ENCODE measurements around the gene RUNX2. TPM values are rescaled to one million over a fixed set of nuclear protein-coding genes. Genes with fewer than 3 reads are reported as not detected.

RUNX2 gene
- total and polyA plus RNA-seq, 10 of the 15 experiments (the other 5 are each of a cell fraction or from before 2014, with no cell fraction given): 0.01 to 0.77 (median 0.15) TPM; not detected in 3

GRCh38 chr6:45681860-45682511, 353.9 kb downstream of the RUNX2 start (continued):
- TF ChIP-seq MLLT1 (IDR thresholded peaks at IDR 0.05): peak; percentile 89
- TF ChIP-seq BMI1 (IDR thresholded peaks at IDR 0.05; ENCODE audit: borderline replicate concordance): peak; percentile 98
- no peak for TF ChIP-seq PRDM15 (CRISPR knock-in tag; IDR thresholded peaks at IDR 0.05)
- TF ChIP-seq CBFB (IDR thresholded peaks at IDR 0.05; ENCODE audit: low read depth): peak; percentile 55
- TF ChIP-seq STAT1 (conservative IDR thresholded peaks at IDR 0.05): no peak
- TF ChIP-seq POLR2A (IDR thresholded peaks at IDR 0.05; ENCODE audit: low read depth, low read length): no peak
- peak; percentile 62 for TF ChIP-seq SMAD1 (IDR thresholded peaks at IDR 0.05; ENCODE audit: low read depth, partially characterized antibody)
- TF ChIP-seq NR2C1 (IDR thresholded peaks at IDR 0.05): no peak
- no peak for TF ChIP-seq IRF5 (IDR thresholded peaks at IDR 0.05; ENCODE audit: borderline replicate concordance)
- no peak for TF ChIP-seq SMAD5 (IDR thresholded peaks at IDR 0.05; ENCODE audit: low read depth)
- no peak for TF ChIP-seq SRF (IDR thresholded peaks at IDR 0.05; ENCODE audit: low read depth in 2 of 2, low read length in 2 of 2)
- TF ChIP-seq CEBPZ (IDR thresholded peaks at IDR 0.05; ENCODE audit: low read depth, low read length): no peak
- TF ChIP-seq ATF2 (IDR thresholded peaks at IDR 0.05; ENCODE audit: low read length): peak; percentile 96
- no peak for TF ChIP-seq MYC (IDR thresholded peaks at IDR 0.05; ENCODE audit: insufficient read depth, insufficient read length, insufficient replicate concordance, low read length, severe bottlenecking)
- TF ChIP-seq EED (IDR thresholded peaks at IDR 0.05; ENCODE audit: low read depth): peak; percentile 92
- TF ChIP-seq FOXK2 (IDR thresholded peaks at IDR 0.05): peak; percentile 82
- peak; percentile 84 for TF ChIP-seq MYB (IDR thresholded peaks at IDR 0.05; ENCODE audit: borderline replicate concordance, low read depth, low read length)
- no peak for TF ChIP-seq SMARCA5 (IDR thresholded peaks at IDR 0.05)
- no peak for TF ChIP-seq HCFC1 (IDR thresholded peaks at IDR 0.05; ENCODE audit: low read length)
- TF ChIP-seq WRNIP1 (IDR thresholded peaks at IDR 0.05; ENCODE audit: borderline replicate concordance, low read depth, low read length): no peak
